ENCODE data around the gene RNU6-9. TPM values are rescaled to one million over a fixed set of nuclear protein-coding genes. Genes with fewer than 3 reads are reported as not detected.
"Not testable (repeated sequence)": the region's sequence is repeated elsewhere in the genome, so short reads cannot be mapped to it uniquely, and the experiment has no call there.

RNU6-9 gene
- total RNA-seq, 1 experiment from 2014 or later = not detected

DNA sequence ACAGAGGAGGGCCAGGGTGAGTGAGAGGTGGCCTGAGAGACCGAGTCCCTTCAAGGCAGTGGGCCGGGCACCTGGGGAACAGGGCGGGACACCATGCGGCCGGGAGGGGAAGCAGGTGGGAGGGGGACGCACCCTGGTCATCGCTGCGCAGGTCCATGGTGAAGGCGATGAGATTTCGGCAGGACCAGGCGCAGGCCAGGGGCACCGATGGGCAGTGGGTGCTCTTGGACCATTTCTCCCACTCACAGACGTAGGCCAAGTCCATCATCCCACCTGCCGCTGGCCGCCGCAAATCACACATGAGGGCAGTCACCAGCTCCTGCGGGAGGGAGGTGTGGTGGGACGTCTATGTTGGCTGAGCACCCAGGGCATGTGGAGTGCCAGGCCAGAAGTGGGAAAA is 2.5 kb upstream of the RNU6-9 start:
- no peaks in the 10 kb centered on the region for H3K9me3 ChIP-seq (ENCODE audit: control insufficient read depth, insufficient read depth, low read depth, low read length)
- intact Hi-C loops (cut with micrococcal nuclease; ENCODE audit: unreplicated experiment) (no loop called here), in situ Hi-C loops (cut with HindIII; ENCODE audit: low pct_unique_long_range_greater_than_20kb, low sequenced_read_pairs) (no loop called here)
- TF ChIP-seq TCF7L2 (IDR thresholded peaks at IDR 0.05; ENCODE audit: low read depth, low read length) = no peak
- TF ChIP-seq, protein P1, sequence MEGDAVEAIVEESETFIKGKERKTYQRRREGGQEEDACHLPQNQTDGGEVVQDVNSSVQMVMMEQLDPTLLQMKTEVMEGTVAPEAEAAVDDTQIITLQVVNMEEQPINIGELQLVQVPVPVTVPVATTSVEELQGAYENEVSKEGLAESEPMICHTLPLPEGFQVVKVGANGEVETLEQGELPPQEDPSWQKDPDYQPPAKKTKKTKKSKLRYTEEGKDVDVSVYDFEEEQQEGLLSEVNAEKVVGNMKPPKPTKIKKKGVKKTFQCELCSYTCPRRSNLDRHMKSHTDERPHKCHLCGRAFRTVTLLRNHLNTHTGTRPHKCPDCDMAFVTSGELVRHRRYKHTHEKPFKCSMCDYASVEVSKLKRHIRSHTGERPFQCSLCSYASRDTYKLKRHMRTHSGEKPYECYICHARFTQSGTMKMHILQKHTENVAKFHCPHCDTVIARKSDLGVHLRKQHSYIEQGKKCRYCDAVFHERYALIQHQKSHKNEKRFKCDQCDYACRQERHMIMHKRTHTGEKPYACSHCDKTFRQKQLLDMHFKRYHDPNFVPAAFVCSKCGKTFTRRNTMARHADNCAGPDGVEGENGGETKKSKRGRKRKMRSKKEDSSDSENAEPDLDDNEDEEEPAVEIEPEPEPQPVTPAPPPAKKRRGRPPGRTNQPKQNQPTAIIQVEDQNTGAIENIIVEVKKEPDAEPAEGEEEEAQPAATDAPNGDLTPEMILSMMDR (IDR thresholded peaks at IDR 0.05) = no peak
- no peak for TF ChIP-seq POLR2AphosphoS5 (IDR thresholded peaks at IDR 0.05; ENCODE audit: low read depth, low read length)
- TF ChIP-seq SIN3A (IDR thresholded peaks at IDR 0.05; ENCODE audit: borderline replicate concordance, insufficient read depth, low read depth, low read length) = no peak
- TF ChIP-seq, protein P2, sequence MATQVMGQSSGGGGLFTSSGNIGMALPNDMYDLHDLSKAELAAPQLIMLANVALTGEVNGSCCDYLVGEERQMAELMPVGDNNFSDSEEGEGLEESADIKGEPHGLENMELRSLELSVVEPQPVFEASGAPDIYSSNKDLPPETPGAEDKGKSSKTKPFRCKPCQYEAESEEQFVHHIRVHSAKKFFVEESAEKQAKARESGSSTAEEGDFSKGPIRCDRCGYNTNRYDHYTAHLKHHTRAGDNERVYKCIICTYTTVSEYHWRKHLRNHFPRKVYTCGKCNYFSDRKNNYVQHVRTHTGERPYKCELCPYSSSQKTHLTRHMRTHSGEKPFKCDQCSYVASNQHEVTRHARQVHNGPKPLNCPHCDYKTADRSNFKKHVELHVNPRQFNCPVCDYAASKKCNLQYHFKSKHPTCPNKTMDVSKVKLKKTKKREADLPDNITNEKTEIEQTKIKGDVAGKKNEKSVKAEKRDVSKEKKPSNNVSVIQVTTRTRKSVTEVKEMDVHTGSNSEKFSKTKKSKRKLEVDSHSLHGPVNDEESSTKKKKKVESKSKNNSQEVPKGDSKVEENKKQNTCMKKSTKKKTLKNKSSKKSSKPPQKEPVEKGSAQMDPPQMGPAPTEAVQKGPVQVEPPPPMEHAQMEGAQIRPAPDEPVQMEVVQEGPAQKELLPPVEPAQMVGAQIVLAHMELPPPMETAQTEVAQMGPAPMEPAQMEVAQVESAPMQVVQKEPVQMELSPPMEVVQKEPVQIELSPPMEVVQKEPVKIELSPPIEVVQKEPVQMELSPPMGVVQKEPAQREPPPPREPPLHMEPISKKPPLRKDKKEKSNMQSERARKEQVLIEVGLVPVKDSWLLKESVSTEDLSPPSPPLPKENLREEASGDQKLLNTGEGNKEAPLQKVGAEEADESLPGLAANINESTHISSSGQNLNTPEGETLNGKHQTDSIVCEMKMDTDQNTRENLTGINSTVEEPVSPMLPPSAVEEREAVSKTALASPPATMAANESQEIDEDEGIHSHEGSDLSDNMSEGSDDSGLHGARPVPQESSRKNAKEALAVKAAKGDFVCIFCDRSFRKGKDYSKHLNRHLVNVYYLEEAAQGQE (IDR thresholded peaks at IDR 0.05; ENCODE audit: insufficient read depth in 1 of 2, low read depth in 2 of 2, low read length in 1 of 2) = no peak
- ChIA-PET POLR2A (no interaction called here), CTCF (no interaction called here)
- H3K4me3 ChIP-seq (ENCODE audit: low read depth in 2 of 2, low read length in 2 of 2) = no peak overlapping the region
- H3K27me3 ChIP-seq (ENCODE audit: control insufficient read depth, insufficient read depth, low read length) = no peaks in the 10 kb centered on the region
- no peak for DNase-seq (ENCODE audit: low read depth, low spot score)
- no TSS peak for BruUV-seq (replicated peaks)
- no peak overlapping the region for H3K27ac ChIP-seq (ENCODE audit: low read length)
- no peaks in the 10 kb centered on the region for H3K36me3 ChIP-seq (ENCODE audit: control insufficient read depth, insufficient read depth, low read length)
- H3K4me1 ChIP-seq (ENCODE audit: control insufficient read depth, insufficient read depth, low read length) = no peaks in the 10 kb centered on the region
- no peak for ATAC-seq

DNA sequence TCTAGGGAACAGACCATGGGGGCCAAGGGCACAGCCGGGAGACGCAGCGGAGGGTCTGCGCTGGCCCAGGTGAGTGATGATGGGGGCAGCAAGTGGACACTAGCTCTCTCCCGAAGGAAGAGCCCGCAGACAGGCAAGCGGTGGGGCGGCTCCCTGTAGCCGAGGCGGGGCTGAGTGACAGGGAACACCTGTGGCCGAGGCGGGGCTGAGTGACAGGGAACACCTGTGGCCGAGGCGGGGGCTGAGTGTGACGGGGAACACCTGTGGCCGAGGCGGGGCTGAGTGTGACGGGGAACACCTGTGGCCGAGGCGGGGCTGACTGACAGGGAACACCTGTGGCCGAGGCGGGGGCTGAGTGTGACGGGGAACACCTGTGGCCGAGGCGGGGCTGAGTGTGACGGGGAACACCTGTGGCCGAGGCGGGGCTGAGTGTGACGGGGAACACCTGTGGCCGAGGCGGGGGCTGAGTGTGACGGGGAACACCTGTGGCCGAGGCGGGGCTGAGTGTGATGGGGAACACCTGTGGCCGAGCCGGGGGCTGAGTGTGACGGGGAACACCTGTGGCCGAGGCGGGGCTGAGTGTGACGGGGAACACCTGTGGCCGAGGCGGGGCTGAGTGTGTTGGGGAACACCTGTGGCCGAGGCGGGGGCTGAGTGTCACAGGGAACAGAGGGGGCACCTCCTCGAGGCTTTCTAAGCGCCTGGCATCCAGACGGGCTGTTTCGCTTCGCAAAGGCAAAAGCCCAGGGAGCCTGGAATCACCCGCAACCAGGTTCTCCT is 1.7 kb upstream of the RNU6-9 start:
- DNase-seq (ENCODE audit: low read depth, low spot score); in situ Hi-C loops (cut with HindIII; ENCODE audit: low pct_unique_long_range_greater_than_20kb, low sequenced_read_pairs); CTCF ChIA-PET; ATAC-seq; intact Hi-C loops (cut with micrococcal nuclease; ENCODE audit: unreplicated experiment); POLR2A ChIA-PET; H3K27me3 ChIP-seq (ENCODE audit: control insufficient read depth, insufficient read depth, low read length); H3K4me1 ChIP-seq (ENCODE audit: control insufficient read depth, insufficient read depth, low read length); H3K36me3 ChIP-seq (ENCODE audit: control insufficient read depth, insufficient read depth, low read length); H3K9me3 ChIP-seq (ENCODE audit: control insufficient read depth, insufficient read depth, low read depth, low read length): not testable (repeated sequence)
- 0 out of 2 replicates have a peak overlapping the region, but pooled peaks have one; percentile 69 for H3K27ac ChIP-seq (ENCODE audit: low read length)
- TSS peak; percentile 80 for BruUV-seq (replicated peaks)
- peak overlapping the region; percentile 62 for H3K4me3 ChIP-seq (ENCODE audit: low read depth in 2 of 2, low read length in 2 of 2)

DNA sequence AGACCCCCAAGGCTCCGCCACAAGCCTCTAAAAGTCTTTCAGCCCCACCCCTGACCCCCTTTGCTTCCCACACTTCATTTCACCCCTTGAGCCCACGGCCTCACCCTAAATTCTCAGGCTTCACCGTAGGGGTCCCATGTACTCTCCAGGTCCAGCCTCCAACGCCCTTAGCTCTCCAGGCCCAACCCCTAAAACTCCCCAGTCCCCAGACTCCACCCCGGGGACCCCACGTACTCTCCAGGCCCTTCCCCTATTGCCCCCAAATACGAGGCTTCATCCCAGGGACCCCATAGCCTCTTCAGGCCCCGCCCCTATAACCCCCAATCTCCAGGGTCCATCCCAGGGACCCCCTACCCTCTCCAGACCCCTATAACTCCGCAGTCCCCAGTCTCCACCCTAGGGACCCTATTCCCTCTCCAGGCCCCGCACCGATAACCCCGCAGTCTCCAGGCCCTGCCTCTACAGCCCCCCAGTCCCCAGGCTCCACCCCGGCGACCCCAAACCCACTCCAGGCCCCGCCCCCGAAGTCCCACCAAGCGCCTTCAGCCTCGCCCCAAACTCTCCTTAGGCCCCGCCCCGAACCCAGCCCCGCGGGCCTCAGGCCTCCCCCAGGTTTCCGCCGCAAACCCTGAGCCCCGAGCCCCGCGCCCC is 916 bp upstream of the RNU6-9 start:
- Histone ChIP-seq H3K4me1 (ENCODE audit: control insufficient read depth, insufficient read depth, low read length) (no peaks in the 10 kb centered on the region), H3K4me3 (ENCODE audit: low read depth in 2 of 2, low read length in 2 of 2) (peak overlapping the region; percentile 62), H3K9me3 (ENCODE audit: control insufficient read depth, insufficient read depth, low read depth, low read length) (no peaks in the 10 kb centered on the region), H3K27me3 (ENCODE audit: control insufficient read depth, insufficient read depth, low read length) (no peaks in the 10 kb centered on the region), H3K27ac (ENCODE audit: low read length) (peak overlapping the region; percentile 69), H3K36me3 (ENCODE audit: control insufficient read depth, insufficient read depth, low read length) (no peaks in the 10 kb centered on the region)
- DNase-seq (ENCODE audit: low read depth, low spot score) = no peak
- no peak; the same call in 1 of the 2 replicates for ATAC-seq
- TF ChIP-seq, protein P2 (IDR thresholded peaks at IDR 0.05; ENCODE audit: insufficient read depth in 1 of 2, low read depth in 2 of 2, low read length in 1 of 2) = no peak
- TF ChIP-seq POLR2AphosphoS5 (IDR thresholded peaks at IDR 0.05; ENCODE audit: low read depth, low read length) (no peak), SIN3A (IDR thresholded peaks at IDR 0.05; ENCODE audit: borderline replicate concordance, insufficient read depth, low read depth, low read length) (no peak), TCF7L2 (IDR thresholded peaks at IDR 0.05; ENCODE audit: low read depth, low read length) (no peak)
- TF ChIP-seq, protein P1 (IDR thresholded peaks at IDR 0.05) = no peak
- BruUV-seq (replicated peaks) = no TSS peak
- ChIA-PET CTCF (no interaction called here), POLR2A (no interaction called here)
- in situ Hi-C loops (cut with HindIII; ENCODE audit: low pct_unique_long_range_greater_than_20kb, low sequenced_read_pairs) (no loop called here), intact Hi-C loops (cut with micrococcal nuclease; ENCODE audit: unreplicated experiment) (no loop called here)
